ENCODE results near the gene KCNK5. TPM values are rescaled to one million over a fixed set of nuclear protein-coding genes. Genes with fewer than 3 reads are reported as not detected.

The KCNK5 gene
- total and polyA plus RNA-seq, 2 of the 8 experiments (the other 6 are each of a cell fraction or from before 2014, with no cell fraction given) = 20.9 to 44.3 TPM

- H2BK20ac ChIP-seq (ENCODE audit: low read length) = no peak overlapping the region
- H3K56ac ChIP-seq (replicated peaks; ENCODE audit: insufficient read length, low read depth, low read length) = no peak overlapping the region
- ChIA-PET POLR2A (ENCODE audit: partially characterized antibody) (interaction anchor here (0.8 to 1.7 kb wide), 5 partner anchors 8 to 108 kb away, joined by 3 to 5 read pairs (median 3); partner anchors contain the start of genes KCNK5 and SAYSD1), CTCF (ENCODE audit: partially characterized antibody) (interaction anchor here (0.7 to 72.8 kb wide), 23 partner anchors 9 to 237 kb away, joined by 3 to 1738 read pairs (median 9); partner anchors contain the start of genes KCNK17 and KCNK5)
- no peak overlapping the region for H3K4ac ChIP-seq (replicated peaks; ENCODE audit: insufficient read length, low read depth, low read length)
- H3K23me2 ChIP-seq (ENCODE audit: low read depth, low read length) = no peaks in the 10 kb centered on the region
- H3K4me1 ChIP-seq (replicated peaks in 1 of 4; ENCODE audit: control insufficient read depth in 3 of 4, insufficient read depth in 4 of 4, low read length in 3 of 4) = no peaks in the 10 kb centered on the region; a peak in 2 of 7 replicates
- H2BK120ac ChIP-seq (replicated peaks; ENCODE audit: low read depth, low read length) = no peak overlapping the region
- H4K5ac ChIP-seq (ENCODE audit: insufficient read length, low read depth, low read length) = no peak overlapping the region
- H2BK12ac ChIP-seq (ENCODE audit: low read depth, low read length) = no peak overlapping the region
- H4K8ac ChIP-seq (ENCODE audit: extremely low read depth, insufficient read depth, low read length) = no peak overlapping the region; the same call in 1 of the 2 replicates
- H3K36me3 ChIP-seq (ENCODE audit: control insufficient read depth in 2 of 4, insufficient read depth in 4 of 4, low read length in 3 of 4) = peaks cover 20 to 52% (median 43%) of the 10 kb centered on the region in 4 experiments
- H2BK5ac ChIP-seq (ENCODE audit: low read depth, low read length) = no peak overlapping the region
- no peaks in the 10 kb centered on the region for H3K27me3 ChIP-seq (replicated peaks in 1 of 4; ENCODE audit: control insufficient read depth in 3 of 4, extremely low read depth in 1 of 4, insufficient read depth in 3 of 4, low read length in 3 of 4)
- no peak overlapping the region for H3K4me2 ChIP-seq (ENCODE audit: insufficient read depth in 1 of 2, low read depth in 2 of 2, low read length in 2 of 2)
- H3K18ac ChIP-seq (ENCODE audit: extremely low read depth, low read length) = no peak overlapping the region
- H3K79me2 ChIP-seq (ENCODE audit: control insufficient read depth in 1 of 2, insufficient read depth in 2 of 2, low read length in 2 of 2) = peaks cover 0 to 11% of the 10 kb centered on the region in 2 experiments; a peak in 1 of 4 replicates
- FAIRE-seq = no peak
- H3K79me1 ChIP-seq (ENCODE audit: low read depth, low read length) = peaks cover under 1% of the 10 kb centered on the region; the same call in 1 of the 2 replicates
- 91% methylated on average over 18 of the region's 21 CpGs; no CpG with 5 or more reads in 1 of the 2 experiments for WGBS, 2 experiments (ENCODE audit: extremely low coverage in 1 of 2, insufficient coverage in 1 of 2, insufficient read length in 1 of 2, insufficient replicate concordance in 2 of 2, low coverage in 1 of 2, low lambda C conversion rate in 2 of 2, missing lambda C conversion rate in 1 of 2)
- no peak overlapping the region for H2AK5ac ChIP-seq (ENCODE audit: low read depth, low read length)
- no peak overlapping the region for H3K4me3 ChIP-seq (ENCODE audit: extremely low read depth in 1 of 4, insufficient read depth in 2 of 4, low read depth in 3 of 4, low read length in 4 of 4)
- H4K20me1 ChIP-seq (replicated peaks in 1 of 2; ENCODE audit: control insufficient read depth in 1 of 2, insufficient read depth in 2 of 2, low read length in 2 of 2) = peaks cover 10 to 22% of the 10 kb centered on the region in 2 experiments
- H2AFZ ChIP-seq (ENCODE audit: low read length) = no peak overlapping the region
- H3K9ac ChIP-seq (replicated peaks in 1 of 4; ENCODE audit: extremely low read depth in 1 of 4, low read depth in 3 of 4, low read length in 3 of 4) = no peak overlapping the region
- no peak for DNase-seq (ENCODE audit: low read depth in 1 of 2, low spot score in 2 of 2)
- H3K9me3 ChIP-seq (ENCODE audit: insufficient read depth in 2 of 2, low read depth in 1 of 2, low read length in 1 of 2) = no peaks in the 10 kb centered on the region
- H2BK15ac ChIP-seq (ENCODE audit: low read length) = no peak overlapping the region
- no peak overlapping the region for H3K23ac ChIP-seq (ENCODE audit: insufficient read length)
- H4K91ac ChIP-seq (replicated peaks; ENCODE audit: insufficient read length, low read length) = no peak overlapping the region
- no peak overlapping the region for H3K14ac ChIP-seq (ENCODE audit: insufficient read length)
- H3K27ac ChIP-seq (ENCODE audit: low read depth, low read length) = no peak overlapping the region
- no peak for TF ChIP-seq SP2 (IDR thresholded peaks at IDR 0.05; ENCODE audit: low read length)
Measured at GRCh38 chr6:39190545-39191235, 38.6 kb downstream of the KCNK5 start.
